CD4-positive, alpha-beta T cell treated with Interleukin-2 at 100 ng/mL for 4 hours (primary cell): Measurements from ENCODE around the gene DLAT.
A peak's percentile ranks its signal among the peaks of the same experiment; 100 is the strongest.
"Not testable (repeated sequence)": the region's sequence is repeated elsewhere in the genome, so short reads cannot be mapped to it uniquely, and the experiment has no call there.

Experiments
- DNase-seq: peaks from one replicate; pipeline ENCODE4 v3.0.0-alpha.2; 2020; ENCODE audit warnings: low spot score

The DLAT gene

GRCh38 chr11:112024773-112025678, at the start of gene DLAT:
Gene DLAT (plus strand): TSS chr11:112025408. CDS start chr11:112025473, 65 bp downstream.
- peak; percentile 84 for DNase-seq

GRCh38 chr11:111976119-111976766, 49.0 kb upstream of the DLAT start:
- no peak for DNase-seq

- DNase-seq = no peak
Observed at GRCh38 chr11:111976767-111977145, 48.5 kb upstream of the DLAT start.

- DNase-seq = no peak
Observed at GRCh38 chr11:111977146-111978027, 47.8 kb upstream of the DLAT start.

GRCh38 chr11:111978028-111978771, 47.0 kb upstream of the DLAT start:
- DNase-seq = no peak

GRCh38 chr11:111980062-111980461, 45.1 kb upstream of the DLAT start:
- DNase-seq = no peak

GRCh38 chr11:111981270-111981669, 43.9 kb upstream of the DLAT start:
- no peak for DNase-seq

GRCh38 chr11:111982019-111982464, 43.2 kb upstream of the DLAT start:
- DNase-seq = peak; percentile 59

GRCh38 chr11:111982541-111983186, 42.5 kb upstream of the DLAT start:
- no peak for DNase-seq

- no peak for DNase-seq
Observed at GRCh38 chr11:111983187-111983986, 41.8 kb upstream of the DLAT start.

GRCh38 chr11:111986589-111986988, 38.6 kb upstream of the DLAT start:
- no peak for DNase-seq

- DNase-seq = no peak
Observed at GRCh38 chr11:111990381-111990780, 34.8 kb upstream of the DLAT start.

- DNase-seq = no peak
Observed at GRCh38 chr11:111992206-111992855, 32.9 kb upstream of the DLAT start.

GRCh38 chr11:111996129-111996528, 29.1 kb upstream of the DLAT start:
- DNase-seq = no peak

GRCh38 chr11:111996669-111997068, 28.5 kb upstream of the DLAT start:
- DNase-seq = not testable (repeated sequence)

GRCh38 chr11:111999111-111999510, 26.1 kb upstream of the DLAT start:
- no peak for DNase-seq

- no peak for DNase-seq
Observed at GRCh38 chr11:112000703-112001102, 24.5 kb upstream of the DLAT start.

GRCh38 chr11:112002491-112003216, 22.6 kb upstream of the DLAT start:
- DNase-seq = no peak

GRCh38 chr11:112004389-112004788, 20.8 kb upstream of the DLAT start:
- DNase-seq = no peak
